Measurements from ENCODE around the gene ACAA1. TPM values are rescaled to one million over a fixed set of nuclear protein-coding genes. Genes with fewer than 3 reads are reported as not detected.
"Not testable (repeated sequence)": the region's sequence is repeated elsewhere in the genome, so short reads cannot be mapped to it uniquely, and the experiment has no call there.

Gene ACAA1
- total RNA-seq, 1 experiment from 2014 or later: 44.3 TPM

- H4K91ac ChIP-seq (ENCODE audit: insufficient read length, low read depth, low read length): no peak overlapping the region
Observed at GRCh38 chr3:38088126-38089078, 48.5 kb downstream of the ACAA1 start.

GRCh38 chr3:38087278-38087677 is 49.6 kb downstream of the ACAA1 start:
- not testable (repeated sequence) for H3K56ac ChIP-seq (ENCODE audit: insufficient read length, low read depth, low read length); H3K9me3 ChIP-seq (ENCODE audit: control insufficient read depth, low read depth, low read length)

More at GRCh38 chr3:38088126-38089078, 48.5 kb downstream of the ACAA1 start:
- Histone ChIP-seq H4K5ac (ENCODE audit: insufficient read length, low read depth, low read length) (no peak overlapping the region), H3K23ac (ENCODE audit: insufficient read length, low read depth, low read length) (no peak overlapping the region), H2BK120ac (ENCODE audit: low read depth, low read length, poor library complexity, severe bottlenecking) (no peak overlapping the region), H2AFZ (ENCODE audit: low read length) (no peak overlapping the region), H2BK15ac (ENCODE audit: low read depth, low read length) (no peak overlapping the region), H3T11ph (ENCODE audit: low read length) (no peak overlapping the region), H3K18ac (ENCODE audit: insufficient read length, low read depth, low read length) (no peak overlapping the region), H3K4ac (ENCODE audit: low read depth, low read length) (no peak overlapping the region), H4K20me1 (ENCODE audit: control insufficient read depth, insufficient read depth, insufficient read length) (no peaks in the 10 kb centered on the region), H2AK5ac (ENCODE audit: insufficient read length, low read length) (no peak overlapping the region), H3K27me3 (ENCODE audit: insufficient read depth, low read length) (no peaks in the 10 kb centered on the region; the same call in 1 of the 2 replicates), H3K9ac (ENCODE audit: extremely low read depth, insufficient read length, low read length) (no peak overlapping the region), H2BK12ac (ENCODE audit: insufficient read length, low read depth, low read length) (no peak overlapping the region), H3K9me3 (ENCODE audit: control insufficient read depth, low read depth, low read length) (peaks cover 6% of the 10 kb centered on the region), H3K4me2 (ENCODE audit: insufficient read depth, insufficient read length, low read length) (no peak overlapping the region), H3K23me2 (ENCODE audit: insufficient read length, low read depth, low read length, poor library complexity, severe bottlenecking) (no peaks in the 10 kb centered on the region), H3K79me2 (ENCODE audit: insufficient read depth, low read length) (no peaks in the 10 kb centered on the region), H3K79me1 (ENCODE audit: insufficient read depth, low read depth, low read length, poor library complexity, severe bottlenecking) (no peaks in the 10 kb centered on the region), H3K14ac (ENCODE audit: insufficient read depth, low read length) (no peak overlapping the region; the same call in 1 of the 2 replicates), H4K8ac (replicated peaks; ENCODE audit: insufficient read length, low read depth, low read length) (no peak overlapping the region), H3K56ac (ENCODE audit: insufficient read length, low read depth, low read length) (no peak overlapping the region), H3K4me1 (ENCODE audit: insufficient read depth, low read length) (no peaks in the 10 kb centered on the region), H2BK5ac (ENCODE audit: insufficient read length, low read length) (no peak overlapping the region), H3K27ac (ENCODE audit: insufficient read length, low read depth, low read length) (no peak overlapping the region), H2BK20ac (ENCODE audit: low read depth, low read length, poor library complexity, severe bottlenecking) (no peak overlapping the region)
- Mint-ChIP-seq H3K4me1 (no peaks in the 10 kb centered on the region), H3K27ac (no peak overlapping the region), H3K27me3 (ENCODE audit: low read depth) (peaks cover 4% of the 10 kb centered on the region), H3K36me3 (ENCODE audit: insufficient read depth in 1 of 3, low read depth in 3 of 3) (peaks cover 7 to 9% (median 8%) of the 10 kb centered on the region in 3 experiments), H3K9me3 (peaks cover 13% of the 10 kb centered on the region in 2 experiments), H3K4me3 (no peak overlapping the region)
- no peak for TF ChIP-seq CTCF (conservative IDR thresholded peaks at IDR 0.05)
- no peak for DNase-seq
- no CpG with 5 or more reads among the region's 11 CpGs for WGBS (ENCODE audit: extremely low coverage, insufficient read length, low lambda C conversion rate)

More at GRCh38 chr3:38087278-38087677, 49.6 kb downstream of the ACAA1 start:
- not testable (repeated sequence) for H3K4me2 ChIP-seq (ENCODE audit: insufficient read depth, insufficient read length, low read length); H3K79me2 ChIP-seq (ENCODE audit: insufficient read depth, low read length); H2BK20ac ChIP-seq (ENCODE audit: low read depth, low read length, poor library complexity, severe bottlenecking); H3K4me3 Mint-ChIP-seq; H3K23me2 ChIP-seq (ENCODE audit: insufficient read length, low read depth, low read length, poor library complexity, severe bottlenecking); H3K27me3 Mint-ChIP-seq (ENCODE audit: low read depth); DNase-seq; H3K4me1 Mint-ChIP-seq; H2BK5ac ChIP-seq (ENCODE audit: insufficient read length, low read length); H2BK15ac ChIP-seq (ENCODE audit: low read depth, low read length); H3K4ac ChIP-seq (ENCODE audit: low read depth, low read length); H2AK5ac ChIP-seq (ENCODE audit: insufficient read length, low read length); H3K9ac ChIP-seq (ENCODE audit: extremely low read depth, insufficient read length, low read length); H2AFZ ChIP-seq (ENCODE audit: low read length); H3K27ac ChIP-seq (ENCODE audit: insufficient read length, low read depth, low read length); H3K23ac ChIP-seq (ENCODE audit: insufficient read length, low read depth, low read length); H2BK12ac ChIP-seq (ENCODE audit: insufficient read length, low read depth, low read length); H3K79me1 ChIP-seq (ENCODE audit: insufficient read depth, low read depth, low read length, poor library complexity, severe bottlenecking); H4K91ac ChIP-seq (ENCODE audit: insufficient read length, low read depth, low read length); H4K5ac ChIP-seq (ENCODE audit: insufficient read length, low read depth, low read length); H4K8ac ChIP-seq (replicated peaks; ENCODE audit: insufficient read length, low read depth, low read length); H3K27me3 ChIP-seq (ENCODE audit: insufficient read depth, low read length); H3K18ac ChIP-seq (ENCODE audit: insufficient read length, low read depth, low read length); H4K20me1 ChIP-seq (ENCODE audit: control insufficient read depth, insufficient read depth, insufficient read length); H3K27ac Mint-ChIP-seq; H3K14ac ChIP-seq (ENCODE audit: insufficient read depth, low read length); H3T11ph ChIP-seq (ENCODE audit: low read length); H3K4me1 ChIP-seq (ENCODE audit: insufficient read depth, low read length); H2BK120ac ChIP-seq (ENCODE audit: low read depth, low read length, poor library complexity, severe bottlenecking)
- H3K9me3 Mint-ChIP-seq: peaks cover 20 to 24% of the 10 kb centered on the region in 2 experiments
- peaks cover 11 to 15% (median 12%) of the 10 kb centered on the region in 3 experiments for H3K36me3 Mint-ChIP-seq (ENCODE audit: insufficient read depth in 1 of 3, low read depth in 3 of 3)
